Suprapubic skin (tissue), 4 donors: ENCODE measurements around the gene SPATA2. TPM values are rescaled to one million over a fixed set of nuclear protein-coding genes. Genes with fewer than 3 reads are reported as not detected.
A peak's percentile ranks its signal among the peaks of the same experiment; 100 is the strongest.

Experiments
- DNase-seq, 2 donors: peaks; one replicate each; pipeline ENCODE4 v3.0.0-alpha.2; 2019; ENCODE audit warnings: low spot score in 2 of 2
- H3K27ac ChIP-seq: fragments of 200-600 bp; sonication (generic); one replicate; pipeline ENCODE4 v1.5.1; 2019
- H3K27me3 ChIP-seq: fragments of 200-600 bp; sonication (generic); one replicate; pipeline ENCODE4 v1.5.1; 2019
- H3K36me3 ChIP-seq: fragments of 200-600 bp; sonication (generic); one replicate; pipeline ENCODE4 v1.5.1; 2019
- H3K4me1 ChIP-seq: fragments of 200-600 bp; sonication (generic); one replicate; pipeline ENCODE4 v1.5.1; 2019
- H3K4me3 ChIP-seq: fragments of 200-600 bp; sonication (generic); one replicate; pipeline ENCODE4 v1.5.1; 2019; ENCODE audit warnings: mild to moderate bottlenecking
- H3K9me3 ChIP-seq: fragments of 200-600 bp; sonication (generic); one replicate; pipeline ENCODE4 v1.5.1; 2019
- EP300 ChIP-seq: sonication (generic); formaldehyde crosslinking; IDR thresholded peaks from one replicate; pipeline ENCODE4 v1.6.1; 2017; ENCODE audit warnings: antibody characterized with exemption
- POLR2A ChIP-seq, 2 donors: fragments of 450-650 bp; IDR thresholded peaks; one replicate each; pipeline ENCODE4 v1.6.1; 2017; ENCODE audit warnings: antibody characterized with exemption in 2 of 2, mild to moderate bottlenecking in 2 of 2, moderate library complexity in 2 of 2
- POLR2AphosphoS5 ChIP-seq, 3 donors: sonication (generic); formaldehyde crosslinking; IDR thresholded peaks; one replicate each; pipeline ENCODE4 v1.6.1; 2017; ENCODE audit warnings: antibody characterized with exemption in 3 of 3
- WGBS: methylation state at CpG from one replicate; pipeline ENCODE4 v1.1.5; 2018; 5-methylcytosine and 5-hydroxymethylcytosine counted together
- total RNA-seq, 4 donors: library from RNA; depleted of rRNA; stranded (reverse); fragments of >200 nt; gene quantifications; one replicate each; pipeline ENCODE4 v1.1.0, GENCODE V29; 2016
- TF ChIP-seq, protein P1 (sequence below), 2 donors: fragments of 200-600 bp in 1 of 2; fragments of 450-650 bp in 1 of 2; sonication (generic) in 1 of 2; IDR thresholded peaks; one replicate each; pipeline ENCODE4 v1.5.1; 2016 to 2019; ENCODE audit warnings: antibody characterized with exemption in 2 of 2, mild to moderate bottlenecking in 1 of 2, moderate library complexity in 1 of 2

The SPATA2 gene
- total RNA-seq, 4 donors from 2014 or later = 7.3 to 9.3 (median 8.7) TPM

- no peaks in the 10 kb centered on the region for H3K27me3 ChIP-seq
- H3K4me3 ChIP-seq = no peak overlapping the region
- H3K9me3 ChIP-seq = no peaks in the 10 kb centered on the region
- peaks cover 74% of the 10 kb centered on the region for H3K36me3 ChIP-seq
- WGBS = 87% methylated on average over 15 of the region's 15 CpGs
- no peak for TF ChIP-seq POLR2A (IDR thresholded peaks at IDR 0.05)
- TF ChIP-seq, protein P1, sequence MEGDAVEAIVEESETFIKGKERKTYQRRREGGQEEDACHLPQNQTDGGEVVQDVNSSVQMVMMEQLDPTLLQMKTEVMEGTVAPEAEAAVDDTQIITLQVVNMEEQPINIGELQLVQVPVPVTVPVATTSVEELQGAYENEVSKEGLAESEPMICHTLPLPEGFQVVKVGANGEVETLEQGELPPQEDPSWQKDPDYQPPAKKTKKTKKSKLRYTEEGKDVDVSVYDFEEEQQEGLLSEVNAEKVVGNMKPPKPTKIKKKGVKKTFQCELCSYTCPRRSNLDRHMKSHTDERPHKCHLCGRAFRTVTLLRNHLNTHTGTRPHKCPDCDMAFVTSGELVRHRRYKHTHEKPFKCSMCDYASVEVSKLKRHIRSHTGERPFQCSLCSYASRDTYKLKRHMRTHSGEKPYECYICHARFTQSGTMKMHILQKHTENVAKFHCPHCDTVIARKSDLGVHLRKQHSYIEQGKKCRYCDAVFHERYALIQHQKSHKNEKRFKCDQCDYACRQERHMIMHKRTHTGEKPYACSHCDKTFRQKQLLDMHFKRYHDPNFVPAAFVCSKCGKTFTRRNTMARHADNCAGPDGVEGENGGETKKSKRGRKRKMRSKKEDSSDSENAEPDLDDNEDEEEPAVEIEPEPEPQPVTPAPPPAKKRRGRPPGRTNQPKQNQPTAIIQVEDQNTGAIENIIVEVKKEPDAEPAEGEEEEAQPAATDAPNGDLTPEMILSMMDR (IDR thresholded peaks at IDR 0.05) = no peak
- H3K4me1 ChIP-seq = no peaks in the 10 kb centered on the region
- peak in 1 of 2 donors; percentile 41 for DNase-seq
- no peak overlapping the region for H3K27ac ChIP-seq
These were observed 34.4 kb downstream of the SPATA2 start for GRCh38 chr20:49880724-49881445.

DNA sequence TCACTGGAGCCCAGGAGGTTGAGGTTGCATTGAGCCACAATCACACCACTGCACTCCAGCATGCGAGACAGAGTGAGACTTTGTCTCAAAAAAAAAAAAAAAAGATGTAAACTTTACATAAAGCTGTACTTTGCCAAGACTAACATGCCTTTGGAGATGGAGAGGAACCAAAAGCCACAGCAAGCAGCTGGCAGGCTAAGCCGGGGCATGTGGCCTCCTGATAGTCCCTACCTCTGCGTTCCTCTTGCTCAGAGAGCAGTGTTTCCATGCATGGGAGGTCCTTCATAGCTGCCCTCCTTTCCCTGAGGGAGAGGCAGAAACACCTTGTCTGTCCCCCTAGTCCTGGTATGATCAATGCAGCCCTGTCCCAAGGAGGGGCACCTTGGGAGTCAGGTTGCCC, 35.2 kb downstream of the SPATA2 start:
- Histone ChIP-seq H3K9me3 (no peaks in the 10 kb centered on the region), H3K4me3 (no peak overlapping the region), H3K4me1 (no peaks in the 10 kb centered on the region), H3K27me3 (no peaks in the 10 kb centered on the region), H3K27ac (no peak overlapping the region), H3K36me3 (peaks cover 74% of the 10 kb centered on the region)
- WGBS = 42% methylated on average over 3 of the region's 3 CpGs
- DNase-seq = no peak
- TF ChIP-seq POLR2A (IDR thresholded peaks at IDR 0.05) = no peak
- TF ChIP-seq, protein P1 (IDR thresholded peaks at IDR 0.05) = no peak
- no peak for TF ChIP-seq EP300
- TF ChIP-seq POLR2AphosphoS5 (IDR thresholded peaks at IDR 0.05) = no peak

DNA sequence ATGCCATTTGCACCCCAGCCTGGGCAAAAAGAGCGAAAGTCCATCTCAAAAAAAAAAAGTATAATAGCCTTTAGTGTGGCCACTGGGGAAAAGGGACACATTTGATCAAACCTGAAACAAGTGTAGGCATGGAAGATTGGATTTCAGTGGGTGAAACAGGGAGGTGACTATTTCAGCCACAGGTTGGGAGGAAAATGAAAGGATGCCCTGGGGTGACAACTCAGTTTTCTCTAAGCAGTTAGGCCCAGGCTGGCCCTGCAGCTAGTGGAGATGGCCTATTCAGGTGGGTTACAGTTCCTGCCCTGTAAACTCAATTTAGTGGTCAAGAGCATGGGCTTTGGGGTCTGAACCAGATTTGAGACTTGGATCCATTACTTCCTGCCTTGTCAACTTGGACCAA, 36.4 kb downstream of the SPATA2 start:
- H3K36me3 ChIP-seq = peaks cover 69% of the 10 kb centered on the region
- no peak for DNase-seq
- no peak overlapping the region for H3K27ac ChIP-seq
- no peaks in the 10 kb centered on the region for H3K4me1 ChIP-seq
- no peak overlapping the region for H3K4me3 ChIP-seq
- no peaks in the 10 kb centered on the region for H3K9me3 ChIP-seq
- no peaks in the 10 kb centered on the region for H3K27me3 ChIP-seq
- no peak for TF ChIP-seq EP300
- TF ChIP-seq, protein P1 (IDR thresholded peaks at IDR 0.05) = no peak
- TF ChIP-seq POLR2A (IDR thresholded peaks at IDR 0.05) = no peak
- TF ChIP-seq POLR2AphosphoS5 (IDR thresholded peaks at IDR 0.05) = no peak
- 100% methylated on average over 1 of the region's 1 CpG for WGBS

GRCh38 chr20:49877386-49877921, 37.9 kb downstream of the SPATA2 start:
- Histone ChIP-seq H3K27me3 (no peaks in the 10 kb centered on the region), H3K4me1 (no peaks in the 10 kb centered on the region), H3K27ac (no peak overlapping the region), H3K9me3 (no peaks in the 10 kb centered on the region), H3K36me3 (peaks cover 54% of the 10 kb centered on the region), H3K4me3 (no peak overlapping the region)
- WGBS = 69% methylated on average over 4 of the region's 4 CpGs
- no peak for DNase-seq
- TF ChIP-seq, protein P1 (IDR thresholded peaks at IDR 0.05) = no peak
- TF ChIP-seq POLR2AphosphoS5 (IDR thresholded peaks at IDR 0.05) = no peak
- TF ChIP-seq EP300 = no peak
- no peak for TF ChIP-seq POLR2A (IDR thresholded peaks at IDR 0.05)

DNA sequence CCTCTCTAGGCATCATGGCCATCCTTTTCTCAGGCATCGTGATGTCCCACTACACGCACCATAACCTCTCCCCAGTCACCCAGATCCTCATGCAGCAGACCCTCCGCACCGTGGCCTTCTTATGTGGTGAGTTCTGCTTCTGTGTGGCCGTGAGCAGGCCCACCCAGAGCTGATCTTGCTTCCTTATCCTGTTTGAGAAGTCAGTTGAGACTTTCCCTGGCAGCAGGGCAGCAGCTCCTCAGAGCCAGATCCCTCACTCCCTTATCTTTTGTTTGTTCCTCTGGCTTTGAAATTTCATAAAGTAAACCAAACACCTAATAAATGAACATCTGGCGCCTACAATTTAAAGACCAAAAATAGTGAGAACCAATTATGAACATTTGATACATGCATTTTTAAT, 40.6 kb downstream of the SPATA2 start:
- DNase-seq = no peak
- peaks cover 52% of the 10 kb centered on the region for H3K36me3 ChIP-seq
- no peaks in the 10 kb centered on the region for H3K27me3 ChIP-seq
- WGBS = 95% methylated on average over 6 of the region's 6 CpGs
- H3K27ac ChIP-seq = no peak overlapping the region
- TF ChIP-seq POLR2A (IDR thresholded peaks at IDR 0.05) (no peak), EP300 (no peak), POLR2AphosphoS5 (IDR thresholded peaks at IDR 0.05) (no peak)
- TF ChIP-seq, protein P1 (IDR thresholded peaks at IDR 0.05) = no peak
- H3K4me3 ChIP-seq = no peak overlapping the region
- H3K4me1 ChIP-seq = no peaks in the 10 kb centered on the region
- H3K9me3 ChIP-seq = no peaks in the 10 kb centered on the region
